HG02938 (cell line): ENCODE measurements around the gene BSN.

Experiments
- ATAC-seq: cut with Tn5 transposase; IDR thresholded peaks from one replicate; pipeline ENCODE4 v1.9.1; 2021; ENCODE audit warnings: mild to moderate bottlenecking, moderate library complexity; ENCODE audit not compliant: unreplicated experiment

Gene BSN

DNA sequence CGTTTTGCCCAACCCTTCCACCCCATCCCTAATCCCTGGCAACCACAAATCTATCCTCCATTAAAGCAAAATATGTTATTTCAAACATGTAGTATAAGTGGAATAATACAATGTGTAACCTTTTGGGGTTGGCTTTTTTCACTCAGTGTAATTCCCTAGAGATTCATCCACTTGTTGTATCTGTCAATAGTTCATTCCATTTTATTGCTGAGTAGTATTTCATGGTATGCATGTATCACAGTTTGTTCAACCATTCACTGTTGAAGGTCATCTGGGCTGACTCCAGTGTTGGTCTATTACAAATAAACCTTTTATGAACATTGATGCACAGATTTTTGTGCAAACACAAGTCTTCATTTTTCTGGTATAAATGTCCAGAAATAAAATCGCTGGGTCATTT lies 38.8 kb downstream of the BSN start:
- ATAC-seq: no peak

DNA sequence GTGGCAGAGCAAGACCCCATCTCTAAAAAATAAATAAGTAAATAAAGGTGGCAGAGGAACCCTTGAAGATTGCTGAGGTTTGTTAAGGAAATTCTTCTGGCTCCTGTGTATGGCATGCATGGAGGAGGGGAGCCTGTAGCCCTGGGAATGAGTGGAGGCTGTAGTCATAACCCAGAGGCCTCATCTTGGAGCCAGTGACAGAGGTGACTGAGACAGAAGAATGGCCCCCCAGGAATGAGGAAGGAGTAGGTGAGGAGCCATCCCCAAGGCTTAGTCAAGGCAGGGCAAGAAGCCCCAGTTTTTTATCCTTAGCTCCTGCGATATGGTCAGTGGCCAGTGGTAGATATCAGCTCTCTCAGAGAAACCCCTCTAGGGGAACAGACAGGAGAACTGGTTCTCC lies 46.5 kb downstream of the BSN start:
- ATAC-seq: no peak

DNA sequence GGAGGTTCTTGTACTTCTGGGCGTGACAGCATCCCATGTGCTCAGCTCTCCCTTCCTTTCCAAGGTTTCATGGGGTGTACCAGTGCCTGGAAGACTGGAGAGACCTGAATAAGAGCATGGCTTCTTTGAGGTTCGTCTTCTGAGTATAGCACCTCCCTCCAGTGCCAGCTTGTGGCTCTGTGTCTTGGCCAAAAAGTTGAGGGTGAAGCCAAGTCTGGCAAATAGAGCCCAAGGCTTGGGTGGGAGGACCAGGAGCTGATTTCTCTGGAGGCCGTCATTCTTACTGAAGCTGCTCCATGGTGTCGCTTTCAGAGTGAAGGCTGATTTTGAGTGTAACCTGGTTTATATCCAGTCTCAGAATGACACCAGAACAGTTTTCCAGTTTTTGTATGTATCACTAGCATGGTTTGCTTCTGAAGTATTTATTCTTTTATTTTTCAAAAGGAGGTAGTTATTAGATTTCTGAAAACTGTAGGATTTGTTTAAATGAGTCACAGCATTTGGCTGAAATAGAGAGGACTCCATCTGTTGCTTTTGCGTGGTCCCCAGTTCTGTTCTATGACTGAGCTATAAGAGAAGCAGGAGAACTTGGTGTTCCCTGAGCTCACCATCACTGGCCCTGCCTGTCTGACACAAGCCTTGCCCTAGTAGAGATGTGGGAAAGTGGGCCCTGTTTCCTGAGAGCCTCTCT lies 47.2 kb downstream of the BSN start:
- ATAC-seq: no peak

DNA sequence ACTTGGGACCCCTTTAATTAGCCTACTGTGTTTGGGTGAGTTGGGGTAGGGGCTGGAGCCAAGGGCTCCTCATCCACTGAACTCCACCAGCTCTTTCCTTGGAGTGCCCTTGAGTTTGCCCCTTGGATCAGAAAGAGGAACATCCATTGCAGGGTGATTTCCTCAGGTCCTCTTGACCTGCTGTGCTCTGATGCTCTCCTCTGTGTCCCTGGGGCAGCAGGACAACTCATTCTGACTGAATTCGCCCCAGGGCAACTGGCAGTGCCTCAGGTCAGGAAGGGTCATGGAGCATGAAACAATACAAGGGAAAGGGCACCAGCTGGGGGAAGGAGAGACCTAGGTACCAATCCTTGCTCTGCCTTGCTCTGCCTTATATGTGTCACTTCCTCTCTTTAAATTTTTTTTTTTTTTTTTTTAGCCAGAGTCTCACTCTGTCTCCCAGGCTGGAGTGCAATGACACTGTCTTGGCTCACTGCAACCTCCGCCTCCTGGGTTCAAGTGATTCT lies 47.8 kb downstream of the BSN start:
- no peak for ATAC-seq

DNA sequence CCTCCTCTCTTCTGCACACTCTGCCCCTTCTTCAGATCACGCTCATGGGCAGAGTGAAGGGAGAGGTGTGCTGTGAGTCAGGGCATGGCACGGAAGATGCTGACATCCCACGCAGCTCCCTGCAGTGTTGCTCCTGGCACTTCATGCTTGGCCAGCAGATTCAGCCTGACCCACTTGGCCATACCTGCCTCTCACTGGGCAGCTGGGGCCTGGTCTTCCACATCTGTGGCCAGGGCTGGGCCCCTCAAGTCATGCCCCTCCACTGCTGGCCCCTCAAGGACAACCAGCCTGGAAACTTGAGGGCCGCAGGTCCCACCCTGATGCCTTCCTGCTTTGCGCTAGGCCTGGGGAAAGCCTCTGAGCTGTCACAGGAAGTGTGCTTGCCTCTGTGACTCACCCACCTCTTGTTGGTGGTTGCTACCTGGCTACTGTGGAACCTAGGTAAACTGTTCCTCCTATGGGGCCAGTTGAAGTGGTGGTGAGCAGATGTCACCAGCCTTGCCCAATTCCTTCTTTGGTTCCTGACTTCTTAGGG lies 48.7 kb downstream of the BSN start:
- ATAC-seq: no peak

DNA sequence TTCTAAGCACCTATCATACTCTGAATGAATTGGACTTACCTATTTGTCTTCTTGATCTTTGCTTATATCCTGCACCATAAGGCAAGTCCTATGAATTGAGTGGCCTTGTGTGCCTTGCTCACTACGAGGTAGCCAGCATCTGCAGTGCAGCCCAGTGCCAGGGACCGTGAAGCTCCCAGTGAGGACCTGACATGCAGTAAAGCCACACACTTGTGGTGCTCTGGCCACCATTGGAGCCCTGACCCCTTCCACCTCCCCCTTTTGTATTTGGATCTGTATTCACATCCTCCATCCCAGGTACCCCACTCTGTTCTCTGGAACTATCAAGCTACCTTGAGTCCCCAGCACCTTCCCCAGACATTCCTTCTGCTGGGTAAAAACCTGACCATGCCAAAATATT lies 52.1 kb downstream of the BSN start:
- no peak for ATAC-seq

DNA sequence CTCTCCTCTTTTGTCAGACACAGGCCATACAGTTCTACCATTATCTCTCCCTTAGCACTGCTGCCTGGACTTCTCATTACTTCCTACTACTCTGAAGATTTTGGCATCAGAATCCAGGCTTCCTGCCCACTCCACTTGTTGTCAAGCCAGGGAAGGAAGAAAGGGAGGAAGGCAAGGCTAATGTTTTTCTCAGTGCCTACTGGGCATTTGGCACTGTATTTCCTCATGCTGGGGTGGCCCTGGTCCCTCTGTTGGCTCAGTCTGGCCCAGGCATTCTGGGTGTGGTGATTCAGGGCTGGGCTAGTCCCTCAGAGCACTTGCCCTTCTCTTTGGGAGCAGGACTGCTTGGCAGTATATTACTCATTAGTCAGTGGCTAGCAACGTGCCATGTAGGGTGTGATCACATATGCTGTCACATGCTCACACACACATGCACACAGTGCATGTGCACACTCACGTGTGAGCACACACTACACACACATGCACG lies 52.9 kb downstream of the BSN start:
- no peak for ATAC-seq

DNA sequence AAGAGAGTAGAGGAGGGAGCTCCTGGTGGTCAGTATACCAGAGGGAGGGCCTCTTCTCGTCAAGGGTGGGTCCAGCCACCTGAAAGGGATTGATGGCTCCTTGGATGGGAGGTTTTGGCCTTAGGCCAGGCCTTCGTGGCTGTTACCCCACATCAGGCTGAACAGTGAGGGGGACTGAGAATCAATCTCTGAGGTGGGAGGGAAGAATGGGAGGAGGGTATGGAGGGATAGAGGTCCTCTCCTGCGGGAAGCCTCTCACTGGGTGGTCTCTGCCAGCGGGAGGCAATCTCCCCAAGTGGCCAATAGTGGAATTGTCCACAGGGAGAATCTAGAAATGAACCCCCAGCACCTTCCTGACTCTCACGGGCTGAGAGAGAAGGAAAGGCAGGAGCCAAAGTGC lies 53.5 kb downstream of the BSN start:
- ATAC-seq: no peak

DNA sequence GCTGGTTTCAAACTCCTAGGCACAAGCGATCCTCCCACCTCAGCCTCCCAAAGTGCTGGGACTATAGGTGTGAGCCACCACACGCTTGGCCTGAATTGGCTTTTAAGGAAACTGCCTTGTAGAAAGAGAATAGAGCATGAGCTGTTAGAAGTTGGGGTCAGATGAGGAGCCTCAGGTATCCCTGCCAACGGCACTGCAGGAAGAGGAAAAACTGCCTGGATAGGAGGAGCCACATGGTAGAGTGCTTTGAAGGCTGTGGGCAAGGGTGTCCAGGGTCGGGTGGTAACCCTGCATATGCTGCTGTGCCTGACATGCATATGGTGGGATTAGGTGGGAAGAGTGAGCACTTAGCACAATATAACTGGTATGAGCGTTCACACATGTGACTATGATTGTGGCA lies 55.0 kb downstream of the BSN start:
- ATAC-seq: no peak

DNA sequence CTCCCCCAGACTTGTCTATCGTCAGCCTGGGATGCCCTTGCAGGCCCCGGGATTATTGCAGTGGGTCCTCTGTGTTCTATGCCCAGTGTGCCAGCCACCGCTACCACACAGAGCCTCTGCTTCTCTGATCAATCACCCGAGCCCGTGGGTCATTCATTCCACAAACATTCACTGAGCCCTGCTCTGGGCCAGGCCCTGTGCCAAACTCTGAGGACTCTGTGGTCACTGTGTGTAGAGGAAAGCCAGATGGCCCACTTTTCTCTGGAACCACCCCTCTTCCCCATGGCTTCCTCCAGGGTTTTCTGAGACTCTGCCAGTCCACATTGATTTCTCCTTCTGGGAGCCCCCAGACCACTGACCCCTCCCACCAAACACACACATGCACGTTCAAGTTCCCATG lies 55.5 kb downstream of the BSN start:
- ATAC-seq: no peak

DNA sequence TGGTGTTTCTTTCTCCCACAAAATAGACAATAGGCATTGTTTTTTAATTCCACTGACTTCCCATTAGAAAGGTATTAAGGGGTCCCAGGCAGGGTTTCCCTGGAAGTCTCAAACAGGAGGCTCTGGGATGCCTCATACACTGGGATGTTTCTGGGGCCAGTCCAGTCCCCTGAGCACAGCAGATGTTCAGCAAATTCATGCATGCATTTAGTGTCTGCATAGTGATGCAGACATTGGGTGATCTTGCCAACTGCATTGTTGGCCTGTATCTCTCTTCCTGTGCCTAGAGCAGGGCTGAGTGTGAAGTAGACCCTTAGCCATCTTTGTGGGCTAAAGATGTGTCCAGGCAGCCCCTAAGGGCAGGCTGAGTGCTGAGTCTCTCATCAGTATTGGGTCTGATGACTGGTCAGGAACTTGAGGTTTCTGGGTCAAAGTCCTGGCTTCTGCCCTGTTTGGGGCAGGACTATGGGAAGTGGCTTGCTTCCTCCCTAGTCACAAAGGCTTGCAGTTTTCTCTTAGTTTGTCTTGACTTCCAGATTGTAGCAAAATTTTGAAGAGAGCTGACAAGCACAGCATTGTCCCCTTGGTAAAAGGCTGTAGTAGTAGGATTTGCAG lies 56.5 kb downstream of the BSN start:
- ATAC-seq: no peak

DNA sequence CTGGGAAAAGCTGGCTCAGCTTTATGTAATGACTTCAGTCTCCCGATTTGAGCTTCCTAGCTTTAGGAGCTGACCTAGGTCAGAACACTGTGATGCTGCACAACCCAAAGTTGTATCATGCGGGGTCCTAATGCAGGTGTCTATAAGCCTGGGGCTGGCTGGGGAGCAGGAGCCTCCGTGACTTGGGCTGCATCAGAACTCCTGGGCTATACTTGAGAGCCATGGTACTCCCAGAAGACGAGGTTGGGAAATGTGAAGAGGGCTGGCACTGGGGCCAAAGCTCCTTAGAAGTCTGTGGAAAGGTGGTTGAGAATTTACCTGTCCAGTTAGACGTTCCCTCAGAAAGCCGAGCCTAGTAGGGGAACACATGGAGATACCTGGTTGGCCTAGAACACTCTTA lies 57.0 kb downstream of the BSN start:
- no peak for ATAC-seq

DNA sequence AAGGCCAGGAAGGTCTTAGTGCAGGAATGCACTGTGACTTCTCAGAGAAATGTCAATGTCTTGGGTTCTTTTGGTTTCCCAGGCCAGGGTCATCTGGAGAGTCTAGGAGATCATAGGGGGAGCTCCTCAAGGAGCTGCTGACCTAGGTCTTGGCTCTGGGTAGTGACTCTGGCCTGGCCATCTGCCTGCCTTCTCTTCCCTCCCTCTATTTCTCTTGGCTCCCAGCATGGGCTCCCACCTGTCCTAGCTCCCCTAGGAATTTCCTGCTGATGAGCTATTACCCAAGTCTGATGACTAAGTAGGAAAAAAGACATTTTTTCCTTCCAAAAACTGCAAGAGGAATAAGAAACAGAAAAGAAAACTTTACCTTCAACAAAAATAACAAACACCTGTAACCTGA lies 57.4 kb downstream of the BSN start:
- ATAC-seq: no peak

DNA sequence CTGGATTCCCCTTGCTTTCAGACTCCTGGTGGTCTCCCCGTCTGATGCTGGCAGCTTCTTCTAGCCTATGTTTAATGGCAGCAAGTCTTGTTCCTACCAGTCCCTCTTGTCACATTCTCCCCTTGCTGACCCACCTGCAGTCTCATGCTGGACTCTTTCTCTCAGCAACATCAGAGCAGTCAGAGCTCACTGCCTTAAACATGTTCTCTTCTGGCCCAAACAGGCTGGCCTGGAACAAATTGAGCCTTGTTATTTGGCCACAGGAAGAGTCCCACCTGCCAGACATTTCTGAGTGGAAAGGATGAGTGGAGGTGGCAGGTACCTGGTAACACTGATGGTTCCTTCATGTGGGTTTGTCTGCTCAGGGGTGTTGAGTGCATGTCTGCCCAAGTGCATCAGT lies 60.7 kb downstream of the BSN start:
- no peak for ATAC-seq

DNA sequence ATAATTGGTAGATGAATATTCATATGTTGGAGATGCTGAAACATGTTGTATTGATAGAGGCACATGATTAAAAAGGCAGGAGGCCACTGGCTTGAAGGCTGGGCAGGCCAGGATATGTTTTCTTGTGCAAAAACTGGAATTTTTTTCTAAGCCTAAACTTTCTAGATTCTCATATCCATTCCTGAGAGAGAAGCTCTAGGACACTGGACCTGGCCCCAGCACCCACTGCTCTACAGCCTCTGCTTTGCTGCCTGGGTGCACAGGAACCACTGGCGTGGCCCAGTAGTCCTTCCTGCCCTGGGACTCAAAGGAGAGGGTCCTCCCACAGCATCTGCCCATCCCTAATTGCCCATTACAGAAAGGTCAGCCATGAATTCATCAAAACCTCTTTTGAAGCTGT lies 61.8 kb downstream of the BSN start:
- no peak for ATAC-seq

DNA sequence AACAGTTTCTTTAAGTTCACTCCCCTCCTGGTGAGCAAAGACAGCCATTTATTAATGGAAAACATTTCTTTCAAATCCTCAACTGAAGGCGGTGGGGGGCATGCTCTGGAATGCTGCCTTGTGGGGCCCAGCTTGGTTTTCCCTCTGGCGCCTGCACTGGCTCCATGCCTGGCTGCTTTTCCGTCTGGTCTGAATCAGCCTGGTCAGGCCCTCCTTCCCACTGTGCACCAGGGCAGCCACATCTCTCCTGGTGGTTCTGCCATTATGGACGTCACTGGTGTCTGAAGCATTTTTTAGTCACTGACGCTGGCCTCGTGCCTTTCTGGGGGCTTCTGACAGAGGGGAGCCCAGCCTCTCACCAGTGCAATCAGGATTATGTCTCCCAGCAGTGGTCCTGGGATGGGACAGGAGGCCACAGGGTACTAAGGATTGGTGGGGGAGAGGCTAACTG lies 62.2 kb downstream of the BSN start:
- no peak for ATAC-seq

DNA sequence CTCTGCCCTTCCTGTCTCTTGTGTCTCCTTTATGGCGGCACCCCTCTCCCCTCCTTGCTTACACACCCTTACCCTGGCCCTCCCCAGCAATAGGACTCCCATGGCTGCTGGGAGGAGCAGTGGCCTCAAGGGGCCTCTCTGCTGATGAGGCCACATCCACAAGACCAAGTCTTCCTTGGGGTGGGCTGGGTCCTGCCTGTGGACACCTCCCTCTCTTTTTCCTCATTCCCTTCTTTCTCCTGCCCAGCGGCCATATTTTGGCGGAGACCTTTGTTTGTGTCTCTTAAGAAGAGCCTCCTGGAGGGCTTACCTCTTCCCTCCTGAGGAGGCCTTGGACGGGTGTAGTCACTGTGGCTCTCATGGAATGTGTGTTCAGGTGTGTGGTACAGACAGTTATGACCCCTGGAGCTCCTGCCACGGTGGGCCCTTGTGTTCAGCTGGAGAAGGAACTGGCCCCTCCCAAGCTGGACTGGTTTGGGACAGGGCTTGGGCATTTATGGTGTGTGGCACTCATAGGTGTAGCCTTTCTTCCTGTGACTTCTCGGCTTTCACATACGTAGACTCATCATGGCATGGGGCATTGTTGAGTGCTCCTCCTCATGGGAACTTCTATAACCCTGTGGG lies 63.2 kb downstream of the BSN start:
- no peak for ATAC-seq

DNA sequence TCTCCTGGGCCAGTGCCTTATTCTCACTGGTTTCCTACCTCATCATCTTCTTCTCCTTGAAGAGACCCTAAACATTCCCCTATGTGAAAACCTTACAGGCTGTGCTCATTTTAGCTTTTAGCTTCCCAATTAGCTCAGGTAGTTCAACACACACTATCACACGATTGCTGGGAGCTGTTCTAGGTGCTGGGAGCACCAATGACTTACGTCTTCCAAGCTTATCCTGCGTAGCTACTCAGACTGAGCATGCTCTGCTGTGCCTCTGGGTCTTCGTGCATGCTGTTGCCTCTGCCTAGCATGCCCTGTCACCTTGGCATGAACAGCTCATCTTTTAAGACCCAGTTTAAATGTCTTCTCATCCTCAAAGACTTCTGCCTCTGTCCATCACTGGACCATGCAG lies 64.1 kb downstream of the BSN start:
- no peak for ATAC-seq

DNA sequence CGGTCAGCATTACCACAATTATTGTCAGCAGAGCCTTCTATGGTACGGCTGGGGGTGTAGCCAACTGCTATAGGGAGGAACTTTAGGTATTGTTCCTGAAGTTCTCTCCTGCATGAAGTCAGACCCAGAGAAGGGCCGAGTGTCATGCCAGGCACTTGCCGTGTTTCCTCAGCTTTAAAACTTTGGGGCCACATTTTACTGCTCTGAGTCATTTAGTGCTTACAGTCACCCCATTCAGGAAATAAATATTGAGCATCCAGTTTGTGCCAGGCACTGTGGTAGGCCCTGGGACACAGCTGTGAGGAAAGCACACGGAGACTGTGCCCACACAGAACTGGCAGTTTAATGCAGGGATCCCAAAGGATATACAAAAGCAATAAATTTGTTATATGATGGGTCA lies 65.4 kb downstream of the BSN start:
- no peak for ATAC-seq

DNA sequence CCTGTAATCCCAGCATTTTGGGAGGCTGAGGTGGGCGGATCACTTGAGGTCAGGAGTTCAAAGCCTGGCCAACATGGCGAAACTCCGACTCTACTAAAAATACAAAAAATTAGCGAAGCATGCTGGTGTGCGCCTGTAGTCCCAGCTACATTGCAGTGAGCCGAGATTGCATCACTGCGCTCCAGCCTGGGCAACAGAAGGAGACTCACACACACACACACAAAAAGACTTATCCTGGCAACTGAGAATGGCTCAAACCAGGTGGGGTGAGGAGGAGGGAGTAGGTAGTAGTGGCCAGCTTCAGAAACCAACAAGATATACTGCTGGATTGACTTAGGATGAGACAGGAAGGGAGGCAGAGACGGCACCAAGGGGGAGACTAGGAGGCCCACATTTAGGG lies 66.5 kb downstream of the BSN start:
- ATAC-seq: no peak

DNA sequence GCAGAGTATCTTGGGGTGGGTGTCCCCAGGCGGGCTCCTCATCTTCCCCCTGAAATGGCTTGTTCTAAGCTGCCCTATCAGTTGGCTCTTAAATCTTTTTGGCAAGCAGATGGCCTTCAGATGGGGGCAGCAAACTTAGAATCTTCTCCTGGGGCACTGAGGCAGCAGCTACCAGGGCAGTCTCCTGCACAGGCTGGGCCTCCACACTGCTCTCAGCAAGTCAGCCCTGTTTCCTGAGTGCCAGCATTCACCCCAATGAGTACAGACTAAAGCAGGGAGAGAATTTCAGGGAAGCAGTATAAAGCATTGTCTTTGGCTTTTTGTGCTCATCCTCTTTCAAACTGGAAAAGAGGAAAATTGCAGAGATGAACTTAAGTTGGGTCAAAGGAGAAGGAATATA lies 68.8 kb downstream of the BSN start:
- no peak for ATAC-seq

DNA sequence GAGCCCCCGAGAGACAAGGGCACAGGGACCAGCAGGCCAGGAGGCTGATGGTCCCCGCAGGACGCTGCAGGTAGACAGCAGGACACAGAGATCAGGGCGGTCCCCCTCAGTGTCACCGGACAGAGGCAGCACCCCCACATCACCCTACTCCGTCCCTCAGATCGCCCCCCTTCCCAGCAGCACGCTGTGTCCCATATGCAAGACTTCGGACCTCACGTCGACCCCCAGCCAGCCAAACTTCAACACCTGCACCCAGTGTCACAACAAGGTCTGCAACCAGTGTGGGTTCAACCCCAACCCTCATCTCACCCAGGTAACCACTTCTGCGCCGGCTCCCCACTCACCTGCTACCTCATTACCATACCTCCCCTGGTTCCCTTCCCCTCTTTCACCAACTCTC lies 70.8 kb downstream of the BSN start:
- ATAC-seq: no peak
